AG08395 (cell line): ENCODE results near the gene LAMC1.

ENCODE experiments used
- DNase-seq: peaks from one replicate; pipeline ENCODE4 v3.0.0; 2012; ENCODE audit warnings: mixed read lengths, low spot score

The LAMC1 gene

DNA sequence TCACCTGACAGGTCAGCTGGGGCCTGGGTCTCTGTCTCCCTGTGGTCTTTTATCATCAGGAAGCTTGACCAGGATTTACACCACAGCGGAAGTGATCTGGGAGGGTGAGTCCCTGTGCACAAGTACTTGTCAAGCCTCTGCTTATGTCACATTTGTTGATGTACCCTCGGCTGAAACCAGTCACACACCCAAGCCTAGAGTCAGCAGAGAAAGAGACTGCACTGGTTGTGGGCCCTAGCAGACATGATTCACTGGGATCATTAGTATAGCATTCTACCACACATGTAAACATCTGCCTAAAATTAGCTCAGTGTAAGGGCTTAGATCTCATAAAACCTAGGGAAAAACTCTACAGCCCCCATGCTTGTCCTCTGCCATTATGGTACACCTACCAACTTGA lies 83.5 kb downstream of the LAMC1 start:
- DNase-seq = no peak

DNA sequence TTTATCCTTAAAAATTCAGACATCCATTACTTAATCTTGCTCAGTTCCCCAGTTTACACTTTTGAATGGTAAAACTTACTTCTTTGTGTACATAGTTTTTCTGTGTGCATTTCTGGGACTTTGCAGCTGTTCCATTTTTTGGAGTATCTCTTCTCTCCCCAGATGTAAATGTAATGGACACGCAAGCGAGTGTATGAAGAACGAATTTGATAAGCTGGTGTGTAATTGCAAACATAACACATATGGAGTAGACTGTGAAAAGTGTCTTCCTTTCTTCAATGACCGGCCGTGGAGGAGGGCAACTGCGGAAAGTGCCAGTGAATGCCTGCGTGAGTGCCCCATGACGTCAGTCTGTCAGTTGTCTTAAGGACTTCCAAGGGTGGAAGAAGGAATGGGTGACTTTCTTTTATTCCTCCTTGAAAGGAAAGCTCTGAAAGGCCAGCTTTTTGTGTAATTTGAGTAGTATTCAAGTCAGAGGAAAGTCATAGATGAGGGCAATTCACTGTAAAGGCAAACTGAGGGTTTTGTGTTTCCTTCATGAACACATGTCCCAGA lies 87.2 kb downstream of the LAMC1 start:
- DNase-seq = no peak

DNA sequence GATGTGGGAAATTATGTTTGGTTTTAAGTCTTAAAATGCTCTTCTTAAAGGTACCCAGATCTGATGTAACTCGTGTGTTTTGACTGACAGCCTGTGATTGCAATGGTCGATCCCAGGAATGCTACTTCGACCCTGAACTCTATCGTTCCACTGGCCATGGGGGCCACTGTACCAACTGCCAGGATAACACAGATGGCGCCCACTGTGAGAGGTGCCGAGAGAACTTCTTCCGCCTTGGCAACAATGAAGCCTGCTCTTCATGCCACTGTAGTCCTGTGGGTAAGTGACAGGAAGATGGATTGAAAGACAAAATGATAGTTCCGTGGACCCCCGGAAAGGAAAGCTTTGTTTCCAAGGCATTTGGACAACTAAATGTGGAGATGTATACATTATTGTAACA lies 91.2 kb downstream of the LAMC1 start:
- DNase-seq = no peak

DNA sequence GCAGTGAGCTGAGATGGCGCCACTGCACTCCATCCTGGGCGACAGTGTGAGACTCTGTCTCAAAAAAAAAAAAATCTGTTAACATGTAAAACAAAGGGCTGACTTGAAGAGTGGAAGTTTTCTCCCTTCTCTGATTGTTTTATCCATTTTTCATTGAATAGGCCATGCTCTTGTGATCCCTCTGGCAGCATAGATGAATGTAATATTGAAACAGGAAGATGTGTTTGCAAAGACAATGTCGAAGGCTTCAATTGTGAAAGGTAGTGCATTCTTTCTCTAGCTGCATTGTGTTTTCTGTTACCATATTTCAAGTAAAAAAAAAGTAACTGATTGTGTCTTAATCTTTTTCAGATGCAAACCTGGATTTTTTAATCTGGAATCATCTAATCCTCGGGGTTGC lies 93.2 kb downstream of the LAMC1 start:
- DNase-seq = no peak

DNA sequence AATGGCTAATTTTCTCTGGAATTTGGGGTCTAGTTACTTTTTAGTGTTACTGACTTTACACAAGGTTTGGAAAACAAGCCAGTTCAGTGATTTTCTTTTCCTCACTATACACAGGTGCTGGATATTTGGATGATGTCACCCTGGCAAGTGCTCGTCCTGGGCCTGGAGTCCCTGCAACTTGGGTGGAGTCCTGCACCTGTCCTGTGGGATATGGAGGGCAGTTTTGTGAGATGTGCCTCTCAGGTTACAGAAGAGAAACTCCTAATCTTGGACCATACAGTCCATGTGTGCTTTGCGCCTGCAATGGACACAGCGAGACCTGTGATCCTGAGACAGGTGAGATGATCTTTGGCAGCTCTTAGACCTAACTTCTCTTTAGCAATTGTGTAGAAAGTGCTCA lies 98.4 kb downstream of the LAMC1 start:
- DNase-seq = no peak

DNA sequence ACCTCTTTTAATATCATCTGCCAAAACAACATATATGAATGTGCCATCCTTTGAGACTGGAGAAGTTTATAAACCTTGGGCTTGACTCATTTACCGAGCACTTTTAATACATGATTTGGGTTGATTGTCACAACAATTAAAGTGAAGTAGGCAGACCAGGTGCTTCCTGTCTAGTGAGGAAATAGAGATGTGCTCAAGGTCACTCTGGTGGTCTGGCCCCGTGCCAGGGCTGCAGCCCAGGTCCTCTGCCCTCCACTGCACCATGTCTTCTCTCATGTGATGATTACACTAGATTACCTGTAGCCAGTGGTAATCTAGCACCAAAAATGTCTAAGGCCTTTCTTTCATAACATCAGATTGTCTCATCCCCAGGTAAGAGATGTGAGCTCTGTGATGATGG lies 101.0 kb downstream of the LAMC1 start:
- DNase-seq = no peak

DNA sequence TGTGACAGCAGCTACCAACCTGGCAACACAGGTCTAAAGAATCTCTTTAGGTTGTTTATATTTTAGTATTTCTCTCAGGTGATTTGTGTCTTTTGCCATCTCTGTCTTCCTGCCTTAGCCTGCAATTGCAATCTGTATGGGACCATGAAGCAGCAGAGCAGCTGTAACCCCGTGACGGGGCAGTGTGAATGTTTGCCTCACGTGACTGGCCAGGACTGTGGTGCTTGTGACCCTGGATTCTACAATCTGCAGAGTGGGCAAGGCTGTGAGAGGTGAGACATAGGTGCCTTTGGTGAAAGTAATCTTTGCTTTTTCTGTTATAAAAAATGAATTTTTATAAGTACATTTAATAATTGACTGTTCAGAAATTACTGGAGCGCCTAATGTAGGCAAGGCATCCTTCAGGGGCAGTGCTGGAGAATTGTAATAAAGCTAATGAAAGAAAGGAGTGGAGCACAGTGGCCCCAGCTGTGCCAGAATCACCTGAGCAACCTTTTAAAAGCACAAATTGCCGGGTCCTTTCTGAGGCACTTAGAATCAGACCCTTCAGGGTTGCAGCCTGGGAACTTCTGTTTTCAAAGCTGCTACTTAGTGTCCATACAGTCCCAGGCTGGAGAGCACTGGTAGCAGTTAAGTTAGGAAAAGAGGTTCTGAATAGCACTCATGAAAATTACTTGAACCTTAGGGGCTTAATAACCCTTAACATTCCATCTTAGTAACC lies 102.2 kb downstream of the LAMC1 start:
- DNase-seq = no peak

DNA sequence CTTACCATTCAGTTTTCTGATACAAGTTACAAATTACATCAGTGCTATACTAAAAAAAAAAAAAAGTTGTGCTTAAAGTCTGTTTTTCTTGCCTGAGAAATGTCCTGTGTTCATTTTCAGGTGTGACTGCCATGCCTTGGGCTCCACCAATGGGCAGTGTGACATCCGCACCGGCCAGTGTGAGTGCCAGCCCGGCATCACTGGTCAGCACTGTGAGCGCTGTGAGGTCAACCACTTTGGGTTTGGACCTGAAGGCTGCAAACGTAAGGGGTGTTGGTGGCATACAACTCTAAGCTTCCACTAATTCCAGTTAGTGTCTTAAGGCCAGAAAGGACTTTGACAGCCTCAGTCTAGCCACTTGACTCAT lies 102.8 kb downstream of the LAMC1 start:
- no peak for DNase-seq

DNA sequence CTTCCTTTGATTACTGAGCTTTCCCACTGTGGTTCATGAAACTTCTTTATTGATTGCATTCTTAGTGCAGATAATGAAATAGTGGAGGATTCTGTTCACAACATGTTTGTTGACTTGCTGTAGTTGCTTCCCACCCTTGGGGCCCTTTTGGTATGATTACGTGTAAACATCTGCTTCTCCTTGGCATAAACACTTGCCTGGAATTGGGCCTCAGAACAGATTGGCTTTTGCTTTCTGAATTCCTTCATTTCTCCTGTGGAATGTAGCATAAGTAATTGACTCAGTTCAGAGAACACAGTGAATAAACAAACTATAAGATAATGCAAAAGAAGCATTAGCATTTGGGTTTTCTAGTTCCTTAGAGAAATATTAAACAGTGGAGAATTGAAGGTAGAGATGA lies 103.3 kb downstream of the LAMC1 start:
- DNase-seq = peak; percentile 49

DNA sequence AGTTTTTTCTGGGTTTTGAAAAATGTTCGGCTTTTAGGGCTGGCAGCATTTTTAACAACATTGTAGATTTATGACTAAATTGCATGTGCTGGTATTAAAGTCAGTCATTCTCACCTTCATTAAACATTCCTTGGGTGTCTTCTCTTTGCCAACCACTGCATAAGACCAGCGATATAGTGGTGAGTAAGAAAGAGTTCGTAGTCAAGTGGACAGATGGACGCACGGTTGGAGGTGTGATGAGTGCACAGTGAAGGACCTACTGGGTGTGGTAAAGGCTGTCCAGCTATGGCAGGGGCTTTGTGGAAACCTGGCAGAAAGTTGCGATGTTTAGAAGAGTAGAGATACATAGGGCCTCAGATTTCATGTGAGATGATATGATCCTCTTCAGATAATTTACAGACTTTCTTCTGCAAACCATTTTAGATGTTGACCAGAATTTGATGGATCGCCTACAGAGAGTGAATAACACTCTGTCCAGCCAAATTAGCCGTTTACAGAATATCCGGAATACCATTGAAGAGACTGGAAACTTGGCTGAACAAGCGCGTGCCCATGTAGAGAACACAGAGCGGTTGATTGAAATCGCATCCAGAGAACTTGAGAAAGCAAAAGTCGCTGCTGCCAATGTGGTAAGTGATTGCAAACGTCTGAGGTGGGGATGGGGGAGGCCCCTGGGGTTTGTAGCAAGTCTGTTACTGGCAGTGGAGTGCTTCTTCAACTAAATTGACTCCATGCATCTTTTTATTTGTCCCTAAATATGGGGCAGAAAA lies 106.9 kb downstream of the LAMC1 start:
- peak; percentile 28 for DNase-seq

DNA sequence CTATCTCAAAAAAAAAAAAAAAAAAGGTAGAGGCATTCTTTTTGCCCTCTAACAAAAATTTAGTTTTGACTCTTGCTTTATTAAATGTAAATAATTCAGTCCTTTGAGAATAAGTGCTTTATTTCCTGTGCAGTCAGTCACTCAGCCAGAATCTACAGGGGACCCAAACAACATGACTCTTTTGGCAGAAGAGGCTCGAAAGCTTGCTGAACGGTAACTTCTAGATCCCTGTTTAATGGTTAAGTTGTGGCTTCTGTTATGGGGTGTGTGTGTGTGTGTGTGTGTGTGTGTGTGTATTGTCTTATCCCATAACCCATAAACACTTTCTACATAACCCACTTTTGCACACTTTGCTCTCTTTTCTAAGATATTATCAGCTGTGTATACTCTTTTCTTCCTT lies 107.9 kb downstream of the LAMC1 start:
- DNase-seq = no peak

DNA sequence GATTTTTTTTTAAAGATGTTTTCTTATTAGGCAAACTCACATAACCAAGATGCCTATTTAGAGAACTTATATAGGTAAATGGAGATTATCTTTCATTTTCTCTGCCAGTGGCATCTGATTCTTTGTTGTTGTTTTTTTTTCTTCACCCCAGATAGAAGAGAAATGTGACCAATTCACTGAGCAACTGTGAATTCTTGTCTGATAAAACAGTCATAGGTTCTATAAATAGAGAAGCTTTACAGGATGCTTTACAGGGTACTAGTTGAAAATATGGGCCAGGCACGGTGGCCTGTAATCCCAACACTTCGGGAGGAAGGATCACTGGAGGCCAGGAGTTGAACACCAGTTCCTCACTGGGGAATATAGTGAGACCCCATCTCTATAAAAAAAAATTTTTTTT lies 112.1 kb downstream of the LAMC1 start:
- no peak for DNase-seq

DNA sequence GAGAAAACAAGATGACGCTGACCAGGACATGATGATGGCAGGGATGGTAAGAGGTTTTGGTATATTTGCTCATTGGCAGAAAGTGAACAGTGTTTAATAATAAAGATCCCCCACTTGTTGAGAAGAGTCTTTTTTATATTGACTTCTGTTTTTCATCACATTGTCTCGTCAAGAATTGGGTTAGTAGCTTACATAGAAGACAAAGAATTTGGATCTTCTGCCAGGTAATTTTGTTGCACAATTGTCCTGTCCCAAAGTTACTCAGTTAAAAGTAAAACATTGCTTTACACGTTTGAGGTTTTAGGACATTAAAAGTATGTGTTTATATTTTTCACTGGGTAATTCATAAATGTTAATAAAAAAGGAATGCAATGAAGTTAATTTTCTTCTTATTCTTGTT lies 114.6 kb downstream of the LAMC1 start:
- peak; percentile 37 for DNase-seq

DNA sequence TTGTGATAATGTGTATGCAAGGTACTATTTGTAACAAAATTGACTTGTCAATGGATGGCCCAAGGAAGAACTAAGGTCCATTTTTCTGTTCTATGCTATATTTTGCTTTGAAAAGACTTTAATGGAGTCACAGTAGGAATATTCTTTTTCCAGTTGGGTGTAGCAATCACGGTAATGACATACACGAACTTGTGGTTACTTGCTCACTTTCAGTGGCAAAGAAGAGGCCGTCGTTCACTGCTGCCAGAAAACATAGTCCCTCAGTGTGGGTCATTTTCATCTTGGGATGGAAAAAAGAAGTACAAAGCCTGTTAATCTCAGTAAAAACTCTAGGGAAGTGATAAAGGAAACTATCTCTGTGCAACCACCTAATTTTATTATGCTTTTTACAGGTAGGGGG lies 115.1 kb downstream of the LAMC1 start:
- DNase-seq = peak; percentile 38

DNA sequence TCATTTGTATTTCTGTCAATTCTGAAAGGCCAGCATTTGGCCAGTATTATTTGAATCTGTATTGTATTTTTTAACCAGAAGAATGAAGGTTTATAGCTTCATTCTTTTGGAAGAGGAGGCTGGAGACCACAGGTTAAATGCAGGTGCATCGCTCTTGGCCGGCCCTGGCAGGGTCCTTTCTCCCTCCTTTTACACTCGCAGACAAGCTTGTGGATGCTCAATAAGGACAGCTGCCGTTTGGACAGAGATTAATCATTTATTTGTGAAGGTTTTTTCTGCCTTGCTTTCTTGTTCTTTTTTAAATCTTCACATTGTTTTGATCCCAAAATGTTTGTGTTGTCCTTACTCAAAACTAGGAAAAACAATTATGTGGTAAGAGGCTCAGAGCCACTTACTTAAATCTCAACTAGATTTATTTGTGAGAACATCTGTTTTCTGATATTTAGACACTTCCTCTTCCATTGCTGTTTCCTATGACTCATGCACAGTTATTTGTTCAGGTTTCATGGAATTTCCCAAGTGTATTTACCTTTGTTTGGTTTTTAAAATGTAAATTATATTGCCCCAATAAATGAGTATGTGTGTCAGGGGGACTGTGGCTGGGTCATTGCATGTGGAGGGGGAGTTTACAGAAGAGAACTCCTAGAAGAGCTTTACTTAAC lies 116.2 kb downstream of the LAMC1 start:
- DNase-seq = peak; percentile 34

DNA sequence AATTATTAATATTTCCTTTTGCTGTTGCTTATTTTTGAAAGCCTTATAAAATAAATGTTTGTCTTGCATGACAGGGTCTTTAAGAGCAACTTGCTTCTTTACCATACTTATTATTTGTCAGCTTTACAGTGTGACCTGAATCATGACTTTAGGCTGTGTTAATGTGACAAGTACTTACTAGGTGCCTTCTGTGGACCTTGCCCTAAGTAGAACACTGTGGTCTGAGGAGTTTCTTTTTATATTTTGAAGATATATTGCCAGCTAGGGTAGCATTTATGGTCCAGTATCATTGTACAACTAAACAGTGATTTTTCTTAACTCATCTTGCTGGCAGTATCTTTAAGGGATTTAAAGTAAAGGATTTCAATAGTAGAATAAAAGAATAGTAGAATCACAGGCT lies 117.4 kb downstream of the LAMC1 start:
- DNase-seq = no peak

DNA sequence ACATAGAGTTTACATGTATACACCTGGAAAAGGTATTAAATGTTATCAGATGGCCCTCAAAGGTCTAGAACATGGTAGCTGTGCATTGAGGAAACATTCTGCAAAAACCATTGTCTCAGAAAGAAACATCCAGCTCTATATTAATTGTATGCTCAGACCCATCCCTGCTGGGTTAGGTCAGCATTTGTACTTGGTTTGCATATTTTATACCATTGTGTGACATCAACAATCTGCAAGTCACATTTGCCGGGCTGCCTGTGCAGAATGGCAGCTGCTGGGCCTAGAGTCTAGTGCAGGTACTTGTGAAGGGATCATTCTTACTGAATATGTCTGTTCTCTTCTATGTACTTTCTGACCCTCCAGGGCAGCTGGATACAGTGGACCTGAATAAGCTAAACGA lies 119.0 kb downstream of the LAMC1 start:
- DNase-seq = no peak

DNA sequence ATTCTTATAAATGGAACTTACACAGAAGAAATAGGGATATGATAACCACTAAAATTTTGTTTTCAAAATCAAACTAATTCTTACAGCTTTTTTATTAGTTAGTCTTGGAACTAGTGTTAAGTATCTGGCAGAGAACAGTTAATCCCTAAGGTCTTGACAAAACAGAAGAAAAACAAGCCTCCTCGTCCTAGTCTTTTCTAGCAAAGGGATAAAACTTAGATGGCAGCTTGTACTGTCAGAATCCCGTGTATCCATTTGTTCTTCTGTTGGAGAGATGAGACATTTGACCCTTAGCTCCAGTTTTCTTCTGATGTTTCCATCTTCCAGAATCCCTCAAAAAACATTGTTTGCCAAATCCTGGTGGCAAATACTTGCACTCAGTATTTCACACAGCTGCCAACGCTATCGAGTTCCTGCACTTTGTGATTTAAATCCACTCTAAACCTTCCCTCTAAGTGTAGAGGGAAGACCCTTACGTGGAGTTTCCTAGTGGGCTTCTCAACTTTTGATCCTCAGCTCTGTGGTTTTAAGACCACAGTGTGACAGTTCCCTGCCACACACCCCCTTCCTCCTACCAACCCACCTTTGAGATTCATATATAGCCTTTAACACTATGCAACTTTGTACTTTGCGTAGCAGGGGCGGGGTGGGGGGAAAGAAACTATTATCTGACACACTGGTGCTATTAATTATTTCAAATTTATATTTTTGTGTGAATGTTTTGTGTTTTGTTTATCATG lies 120.5 kb downstream of the LAMC1 start:
- no peak for DNase-seq

DNA sequence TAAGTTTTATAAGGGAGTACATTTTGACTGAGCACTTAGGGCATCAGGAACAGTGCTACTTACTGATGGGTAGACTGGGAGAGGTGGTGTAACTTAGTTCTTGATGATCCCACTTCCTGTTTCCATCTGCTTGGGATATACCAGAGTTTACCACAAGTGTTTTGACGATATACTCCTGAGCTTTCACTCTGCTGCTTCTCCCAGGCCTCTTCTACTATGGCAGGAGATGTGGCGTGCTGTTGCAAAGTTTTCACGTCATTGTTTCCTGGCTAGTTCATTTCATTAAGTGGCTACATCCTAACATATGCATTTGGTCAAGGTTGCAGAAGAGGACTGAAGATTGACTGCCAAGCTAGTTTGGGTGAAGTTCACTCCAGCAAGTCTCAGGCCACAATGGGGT lies 121.5 kb downstream of the LAMC1 start:
- DNase-seq = no peak

DNA sequence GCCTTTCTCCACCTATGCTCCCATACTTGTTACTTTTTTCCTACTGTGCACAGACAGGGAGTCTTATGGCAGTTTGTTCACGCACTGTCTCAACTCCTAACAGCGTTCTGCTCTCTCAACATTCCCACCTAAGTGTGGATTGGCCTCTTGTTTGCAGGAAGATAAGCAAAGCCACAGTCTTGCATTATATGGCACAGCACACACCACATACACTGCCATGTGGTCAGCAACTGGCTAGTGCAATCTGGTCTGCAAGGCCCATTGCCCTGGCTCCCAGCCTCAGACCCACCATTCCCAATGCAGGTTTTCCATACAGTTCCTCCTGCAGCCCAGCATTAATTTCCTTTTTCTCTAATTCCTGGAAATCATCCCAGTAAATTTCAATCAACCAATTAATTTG lies 124.5 kb downstream of the LAMC1 start:
- DNase-seq = no peak

DNA sequence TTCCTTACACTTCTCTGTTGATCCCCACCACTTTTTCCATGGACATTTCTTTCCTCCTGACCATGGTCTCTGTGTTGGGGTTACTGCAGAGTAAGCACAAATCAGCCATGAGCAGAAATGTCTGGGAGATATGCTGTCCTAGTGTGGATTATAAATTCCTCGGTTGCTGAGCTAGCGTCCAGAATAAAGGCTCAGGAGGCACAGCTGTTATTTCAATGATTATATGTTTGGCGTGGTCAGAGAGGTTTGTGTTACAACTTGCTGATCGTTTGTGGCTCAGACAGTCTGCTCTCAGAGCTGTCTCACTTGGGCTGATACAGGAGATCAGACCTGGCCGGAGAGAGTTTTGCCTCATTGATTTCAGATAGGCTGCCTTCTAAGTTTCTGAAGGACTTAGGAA lies 125.4 kb downstream of the LAMC1 start:
- no peak for DNase-seq

DNA sequence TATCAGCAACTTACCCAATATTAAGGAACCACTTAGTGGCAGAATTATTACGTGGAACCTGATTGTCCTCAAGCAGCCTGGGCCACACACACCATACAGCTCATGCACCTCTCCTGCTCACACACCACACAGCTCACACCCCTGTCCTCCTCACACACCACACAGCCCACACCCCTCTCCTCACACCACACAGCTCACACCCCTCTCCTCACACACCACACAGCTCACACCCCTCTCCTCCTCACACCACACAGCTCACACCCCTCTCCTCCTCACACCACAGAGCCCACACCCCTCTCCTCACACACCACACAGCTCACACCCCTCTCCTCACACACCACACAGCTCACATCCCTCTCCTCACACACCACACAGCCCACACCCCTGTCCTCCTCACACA lies 126.1 kb downstream of the LAMC1 start:
- DNase-seq = no peak
